ENCODE results near the gene RIPK4.

The RIPK4 gene

GRCh38 chr21:41753006-41753898 is 13.6 kb downstream of the RIPK4 start:
- H3K4ac ChIP-seq (ENCODE audit: low read length), result no peak overlapping the region
- no peak overlapping the region for H4K91ac ChIP-seq (ENCODE audit: low read depth, low read length, poor library complexity)
- peaks cover 0 to 10% (median 0%) of the 10 kb centered on the region in 3 experiments for H3K27me3 ChIP-seq (ENCODE audit: control insufficient read depth in 3 of 3, insufficient read depth in 3 of 3, low read depth in 1 of 3, low read length in 3 of 3)
- no peak overlapping the region for H2BK15ac ChIP-seq (ENCODE audit: low read length)
- H3K79me1 ChIP-seq (ENCODE audit: low read depth, low read length), result no peaks in the 10 kb centered on the region
- no CpG with 5 or more reads among the region's 16 CpGs for WGBS, 2 donors (ENCODE audit: extremely low coverage in 2 of 2, insufficient read length in 2 of 2, insufficient replicate concordance in 1 of 2)
- H2BK5ac ChIP-seq (ENCODE audit: low read length), result no peak overlapping the region
- H3K36me3 ChIP-seq (replicated peaks in 1 of 2; ENCODE audit: control insufficient read depth in 2 of 2, insufficient read depth in 2 of 2, low read length in 2 of 2), result no peaks in the 10 kb centered on the region
- H3K4me3 ChIP-seq (ENCODE audit: low read length in 2 of 2), result no peak overlapping the region
- H3K27ac ChIP-seq (replicated peaks; ENCODE audit: low read length), result no peak overlapping the region
- no peak overlapping the region for H3K4me2 ChIP-seq (ENCODE audit: insufficient read depth, low read length, poor library complexity, severe bottlenecking)
- no peaks in the 10 kb centered on the region for H3K9me3 ChIP-seq (replicated peaks in 1 of 2; ENCODE audit: control insufficient read depth in 2 of 2, insufficient read depth in 1 of 2, low read depth in 1 of 2, low read length in 2 of 2)
- no peak overlapping the region for H3K14ac ChIP-seq (ENCODE audit: low read length)
- H2BK120ac ChIP-seq (ENCODE audit: low read depth, low read length), result no peak overlapping the region
- H3K4me1 ChIP-seq (ENCODE audit: control insufficient read depth in 2 of 2, insufficient read depth in 1 of 2, low read depth in 1 of 2, low read length in 2 of 2), result peaks cover 27 to 48% of the 10 kb centered on the region in 2 donors
- H2AFZ ChIP-seq (ENCODE audit: low read length), result peak overlapping the region; percentile 15
- H3K23ac ChIP-seq (ENCODE audit: low read depth, low read length, poor library complexity), result peak overlapping the region; percentile 62
- H4K8ac ChIP-seq (ENCODE audit: low read depth, low read length), result no peak overlapping the region
- no peak overlapping the region for H3K9ac ChIP-seq (ENCODE audit: low read depth, low read length, poor library complexity)
- no peak overlapping the region for H2AK5ac ChIP-seq (ENCODE audit: low read depth, low read length)
- H3K18ac ChIP-seq (ENCODE audit: low read length), result peak overlapping the region; percentile 40
- H2BK12ac ChIP-seq (ENCODE audit: low read length), result no peak overlapping the region
- no peak for DNase-seq (ENCODE audit: low spot score)

- Histone ChIP-seq H2BK120ac (ENCODE audit: low read depth, low read length) (no peak overlapping the region), H3K4me2 (ENCODE audit: insufficient read depth, low read length, poor library complexity, severe bottlenecking) (no peak overlapping the region), H3K36me3 (replicated peaks in 1 of 2; ENCODE audit: control insufficient read depth in 2 of 2, insufficient read depth in 2 of 2, low read length in 2 of 2) (no peaks in the 10 kb centered on the region), H4K91ac (ENCODE audit: low read depth, low read length, poor library complexity) (no peak overlapping the region), H2AFZ (ENCODE audit: low read length) (no peak overlapping the region), H2BK5ac (ENCODE audit: low read length) (no peak overlapping the region), H3K9me3 (replicated peaks in 1 of 2; ENCODE audit: control insufficient read depth in 2 of 2, insufficient read depth in 1 of 2, low read depth in 1 of 2, low read length in 2 of 2) (no peaks in the 10 kb centered on the region), H3K18ac (ENCODE audit: low read length) (peak overlapping the region; percentile 63), H2BK15ac (ENCODE audit: low read length) (no peak overlapping the region), H3K23ac (ENCODE audit: low read depth, low read length, poor library complexity) (no peak overlapping the region), H3K9ac (ENCODE audit: low read depth, low read length, poor library complexity) (no peak overlapping the region), H3K27ac (replicated peaks; ENCODE audit: low read length) (no peak overlapping the region), H3K4me1 (ENCODE audit: control insufficient read depth in 2 of 2, insufficient read depth in 1 of 2, low read depth in 1 of 2, low read length in 2 of 2) (peaks cover 27 to 48% of the 10 kb centered on the region in 2 donors), H3K79me1 (ENCODE audit: low read depth, low read length) (no peaks in the 10 kb centered on the region), H3K4ac (ENCODE audit: low read length) (no peak overlapping the region), H3K27me3 (ENCODE audit: control insufficient read depth in 3 of 3, insufficient read depth in 3 of 3, low read depth in 1 of 3, low read length in 3 of 3) (peaks cover 0 to 9% (median 0%) of the 10 kb centered on the region in 3 experiments), H4K8ac (ENCODE audit: low read depth, low read length) (no peak overlapping the region), H2AK5ac (ENCODE audit: low read depth, low read length) (peak overlapping the region; percentile 22), H2BK12ac (ENCODE audit: low read length) (no peak overlapping the region), H3K14ac (ENCODE audit: low read length) (no peak overlapping the region), H3K4me3 (ENCODE audit: low read length in 2 of 2) (no peak overlapping the region)
- WGBS, 2 donors (ENCODE audit: extremely low coverage in 2 of 2, insufficient read length in 2 of 2, insufficient replicate concordance in 1 of 2), result no CpG with 5 or more reads among the region's 13 CpGs
- DNase-seq (ENCODE audit: low spot score), result no peak
These were observed 14.6 kb downstream of the RIPK4 start for GRCh38 chr21:41752231-41752681.

GRCh38 chr21:41751611-41752011 is 15.2 kb downstream of the RIPK4 start:
- Histone ChIP-seq H4K91ac (ENCODE audit: low read depth, low read length, poor library complexity) (no peak overlapping the region), H3K4ac (ENCODE audit: low read length) (no peak overlapping the region), H3K36me3 (replicated peaks in 1 of 2; ENCODE audit: control insufficient read depth in 2 of 2, insufficient read depth in 2 of 2, low read length in 2 of 2) (no peaks in the 10 kb centered on the region), H2AFZ (ENCODE audit: low read length) (no peak overlapping the region), H2BK5ac (ENCODE audit: low read length) (no peak overlapping the region), H3K14ac (ENCODE audit: low read length) (no peak overlapping the region), H3K18ac (ENCODE audit: low read length) (no peak overlapping the region), H3K4me3 (ENCODE audit: low read length in 2 of 2) (no peak overlapping the region), H3K9ac (ENCODE audit: low read depth, low read length, poor library complexity) (no peak overlapping the region), H3K9me3 (replicated peaks in 1 of 2; ENCODE audit: control insufficient read depth in 2 of 2, insufficient read depth in 1 of 2, low read depth in 1 of 2, low read length in 2 of 2) (no peaks in the 10 kb centered on the region), H4K8ac (ENCODE audit: low read depth, low read length) (no peak overlapping the region), H2AK5ac (ENCODE audit: low read depth, low read length) (no peak overlapping the region), H3K23ac (ENCODE audit: low read depth, low read length, poor library complexity) (no peak overlapping the region), H3K4me1 (ENCODE audit: control insufficient read depth in 2 of 2, insufficient read depth in 1 of 2, low read depth in 1 of 2, low read length in 2 of 2) (peaks cover 27 to 48% of the 10 kb centered on the region in 2 donors), H3K4me2 (ENCODE audit: insufficient read depth, low read length, poor library complexity, severe bottlenecking) (no peak overlapping the region), H3K27me3 (ENCODE audit: control insufficient read depth in 3 of 3, insufficient read depth in 3 of 3, low read depth in 1 of 3, low read length in 3 of 3) (peaks cover 0 to 9% (median 0%) of the 10 kb centered on the region in 3 experiments), H3K79me1 (ENCODE audit: low read depth, low read length) (no peaks in the 10 kb centered on the region), H2BK120ac (ENCODE audit: low read depth, low read length) (no peak overlapping the region), H3K27ac (replicated peaks; ENCODE audit: low read length) (no peak overlapping the region), H2BK12ac (ENCODE audit: low read length) (no peak overlapping the region), H2BK15ac (ENCODE audit: low read length) (no peak overlapping the region)
- WGBS, 2 donors (ENCODE audit: extremely low coverage in 2 of 2, insufficient read length in 2 of 2, insufficient replicate concordance in 1 of 2), result no CpG with 5 or more reads among the region's 12 CpGs
- DNase-seq (ENCODE audit: low spot score), result no peak

- no peak overlapping the region for H3K27ac ChIP-seq (replicated peaks; ENCODE audit: low read length)
- WGBS, 2 donors (ENCODE audit: extremely low coverage in 2 of 2, insufficient read length in 2 of 2, insufficient replicate concordance in 1 of 2), result no CpG with 5 or more reads among the region's 16 CpGs
- no peak overlapping the region for H4K91ac ChIP-seq (ENCODE audit: low read depth, low read length, poor library complexity)
These were observed 16.2 kb downstream of the RIPK4 start for GRCh38 chr21:41750532-41751151.

More at GRCh38 chr21:41750532-41751151, 16.2 kb downstream of the RIPK4 start:
- H3K27me3 ChIP-seq (ENCODE audit: control insufficient read depth in 3 of 3, insufficient read depth in 3 of 3, low read depth in 1 of 3, low read length in 3 of 3), result peaks cover 0 to 9% (median 0%) of the 10 kb centered on the region in 3 experiments
- DNase-seq (ENCODE audit: low spot score), result no peak
- H2BK5ac ChIP-seq (ENCODE audit: low read length), result no peak overlapping the region
- H2BK120ac ChIP-seq (ENCODE audit: low read depth, low read length), result no peak overlapping the region
- no peak overlapping the region for H3K4me3 ChIP-seq (ENCODE audit: low read length in 2 of 2)
- no peak overlapping the region for H2BK15ac ChIP-seq (ENCODE audit: low read length)
- peak overlapping the region; percentile 29 for H3K18ac ChIP-seq (ENCODE audit: low read length)
- H3K23ac ChIP-seq (ENCODE audit: low read depth, low read length, poor library complexity), result no peak overlapping the region
- H3K9me3 ChIP-seq (replicated peaks in 1 of 2; ENCODE audit: control insufficient read depth in 2 of 2, insufficient read depth in 1 of 2, low read depth in 1 of 2, low read length in 2 of 2), result no peaks in the 10 kb centered on the region
- H3K4me1 ChIP-seq (ENCODE audit: control insufficient read depth in 2 of 2, insufficient read depth in 1 of 2, low read depth in 1 of 2, low read length in 2 of 2), result peaks cover 29 to 48% of the 10 kb centered on the region in 2 donors
- H3K36me3 ChIP-seq (replicated peaks in 1 of 2; ENCODE audit: control insufficient read depth in 2 of 2, insufficient read depth in 2 of 2, low read length in 2 of 2), result no peaks in the 10 kb centered on the region
- H3K4ac ChIP-seq (ENCODE audit: low read length), result no peak overlapping the region
- H2AK5ac ChIP-seq (ENCODE audit: low read depth, low read length), result no peak overlapping the region
- no peaks in the 10 kb centered on the region for H3K79me1 ChIP-seq (ENCODE audit: low read depth, low read length)
- no peak overlapping the region for H4K8ac ChIP-seq (ENCODE audit: low read depth, low read length)
- no peak overlapping the region for H3K4me2 ChIP-seq (ENCODE audit: insufficient read depth, low read length, poor library complexity, severe bottlenecking)
- no peak overlapping the region for H2AFZ ChIP-seq (ENCODE audit: low read length)
- H2BK12ac ChIP-seq (ENCODE audit: low read length), result no peak overlapping the region
- no peak overlapping the region for H3K9ac ChIP-seq (ENCODE audit: low read depth, low read length, poor library complexity)
- H3K14ac ChIP-seq (ENCODE audit: low read length), result no peak overlapping the region
